ENCODE results near the gene SLC25A25.
"Not testable (repeated sequence)": the region's sequence is repeated elsewhere in the genome, so short reads cannot be mapped to it uniquely, and the experiment has no call there.

SLC25A25 gene

GRCh38 chr9:128127990-128128835, 60.2 kb downstream of the SLC25A25 start:
- peak; percentile 96 for DNase-seq

GRCh38 chr9:128128836-128129590, 61.0 kb downstream of the SLC25A25 start:
- no peak for DNase-seq

- not testable (repeated sequence) for DNase-seq
Measured at GRCh38 chr9:128129976-128130590, 62.1 kb downstream of the SLC25A25 start.

- DNase-seq, result not testable (repeated sequence)
Measured at GRCh38 chr9:128130651-128131050, 62.6 kb downstream of the SLC25A25 start.

- DNase-seq, result not testable (repeated sequence)
Measured at GRCh38 chr9:128131346-128131745, 63.3 kb downstream of the SLC25A25 start.

- DNase-seq, result peak; percentile 84
Measured at GRCh38 chr9:128132139-128132538, 64.1 kb downstream of the SLC25A25 start.

GRCh38 chr9:128135561-128135960, 67.5 kb downstream of the SLC25A25 start:
- peak; percentile 69 for DNase-seq

- no peak for DNase-seq
Measured at GRCh38 chr9:128136816-128137793, 69.1 kb downstream of the SLC25A25 start.

GRCh38 chr9:128138001-128138400, 70.0 kb downstream of the SLC25A25 start:
- DNase-seq, result no peak

GRCh38 chr9:128139621-128140020, 71.6 kb downstream of the SLC25A25 start:
- DNase-seq, result no peak

GRCh38 chr9:128141604-128142003, 73.6 kb downstream of the SLC25A25 start:
- no peak for DNase-seq

- DNase-seq, result no peak
Measured at GRCh38 chr9:128142061-128142460, 74.0 kb downstream of the SLC25A25 start.

- no peak for DNase-seq
Measured at GRCh38 chr9:128142596-128142995, 74.6 kb downstream of the SLC25A25 start.

GRCh38 chr9:128143525-128144238, 75.7 kb downstream of the SLC25A25 start:
- DNase-seq, result no peak

- no peak for DNase-seq
Measured at GRCh38 chr9:128144239-128145181, 76.5 kb downstream of the SLC25A25 start.

- no peak for DNase-seq
Measured at GRCh38 chr9:128145536-128145935, 77.5 kb downstream of the SLC25A25 start.

- DNase-seq, result no peak
Measured at GRCh38 chr9:128145951-128146351, 77.9 kb downstream of the SLC25A25 start.

GRCh38 chr9:128146591-128147120, 78.6 kb downstream of the SLC25A25 start:
- DNase-seq, result no peak

GRCh38 chr9:128148509-128149000, 80.5 kb downstream of the SLC25A25 start:
- no peak for DNase-seq
